ENCODE results near the gene DNAH8.

- TF ChIP-seq EZH2 (IDR thresholded peaks at IDR 0.05; ENCODE audit: borderline replicate concordance, low read depth, low read length, severe bottlenecking), result no peak
- TF ChIP-seq JUN (IDR thresholded peaks at IDR 0.05; ENCODE audit: borderline replicate concordance, insufficient read depth, insufficient read length, low read depth), result no peak
- TF ChIP-seq POLR2A (IDR thresholded peaks at IDR 0.05; ENCODE audit: low read depth, low read length), result no peak
Measured at GRCh38 chr6:38673397-38674165, 41.5 kb upstream of the DNAH8 start.
